Subcutaneous adipose tissue (tissue), 4 donors: ENCODE measurements around the gene OVOL1. TPM values are rescaled to one million over a fixed set of nuclear protein-coding genes. Genes with fewer than 3 reads are reported as not detected.

Source experiments
- total RNA-seq, 4 donors: library from RNA; depleted of rRNA; stranded (reverse); fragments of >200 nt; gene quantifications; one replicate each; pipeline ENCODE4 v1.1.0, GENCODE V29; 2016
- TF ChIP-seq, protein P1 (sequence below): fragments of 450-650 bp; IDR thresholded peaks from one replicate; pipeline ENCODE4 v1.5.1; 2016; ENCODE audit warnings: low read depth, mild to moderate bottlenecking, control low read depth, antibody characterized with exemption, moderate library complexity

The OVOL1 gene
- total RNA-seq, 4 donors from 2014 or later = 0.34 to 0.44 TPM; not detected in 2

DNA sequence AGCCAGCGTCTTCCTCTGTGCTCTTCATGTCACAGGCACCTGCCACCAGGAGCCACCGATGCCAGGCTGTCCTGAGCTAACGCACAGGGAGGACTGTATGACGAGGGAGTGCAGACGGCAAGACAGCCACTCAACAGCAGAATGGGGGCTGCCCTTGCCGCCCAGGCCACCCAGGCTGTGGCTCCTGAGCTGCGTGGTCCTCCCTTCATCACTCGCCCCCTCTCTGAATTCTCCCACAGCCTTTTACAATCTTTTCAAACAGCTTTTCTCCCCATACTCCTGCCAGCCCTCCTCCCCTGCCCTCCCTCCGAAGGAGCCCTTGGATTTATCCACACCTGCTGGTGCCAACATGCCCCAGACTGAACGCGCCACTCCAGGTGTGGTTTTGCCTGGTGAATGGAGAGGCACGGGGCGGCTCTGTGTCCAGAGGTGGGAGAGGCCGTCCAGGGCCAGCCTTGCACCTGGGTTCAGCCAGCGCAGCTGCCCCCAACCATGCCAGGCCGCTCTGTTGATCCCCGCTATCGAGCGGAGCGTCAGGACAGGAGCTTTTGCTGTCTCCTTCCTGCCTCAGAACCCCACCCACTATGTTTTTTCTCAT lies 22.0 kb downstream of the OVOL1 start:
- TF ChIP-seq, protein P1, sequence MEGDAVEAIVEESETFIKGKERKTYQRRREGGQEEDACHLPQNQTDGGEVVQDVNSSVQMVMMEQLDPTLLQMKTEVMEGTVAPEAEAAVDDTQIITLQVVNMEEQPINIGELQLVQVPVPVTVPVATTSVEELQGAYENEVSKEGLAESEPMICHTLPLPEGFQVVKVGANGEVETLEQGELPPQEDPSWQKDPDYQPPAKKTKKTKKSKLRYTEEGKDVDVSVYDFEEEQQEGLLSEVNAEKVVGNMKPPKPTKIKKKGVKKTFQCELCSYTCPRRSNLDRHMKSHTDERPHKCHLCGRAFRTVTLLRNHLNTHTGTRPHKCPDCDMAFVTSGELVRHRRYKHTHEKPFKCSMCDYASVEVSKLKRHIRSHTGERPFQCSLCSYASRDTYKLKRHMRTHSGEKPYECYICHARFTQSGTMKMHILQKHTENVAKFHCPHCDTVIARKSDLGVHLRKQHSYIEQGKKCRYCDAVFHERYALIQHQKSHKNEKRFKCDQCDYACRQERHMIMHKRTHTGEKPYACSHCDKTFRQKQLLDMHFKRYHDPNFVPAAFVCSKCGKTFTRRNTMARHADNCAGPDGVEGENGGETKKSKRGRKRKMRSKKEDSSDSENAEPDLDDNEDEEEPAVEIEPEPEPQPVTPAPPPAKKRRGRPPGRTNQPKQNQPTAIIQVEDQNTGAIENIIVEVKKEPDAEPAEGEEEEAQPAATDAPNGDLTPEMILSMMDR = no peak

- TF ChIP-seq, protein P1 = no peak
Measured at GRCh38 chr11:65809496-65809895, 22.6 kb downstream of the OVOL1 start.

GRCh38 chr11:65810046-65810868 lies 23.4 kb downstream of the OVOL1 start:
- TF ChIP-seq, protein P1 = no peak

DNA sequence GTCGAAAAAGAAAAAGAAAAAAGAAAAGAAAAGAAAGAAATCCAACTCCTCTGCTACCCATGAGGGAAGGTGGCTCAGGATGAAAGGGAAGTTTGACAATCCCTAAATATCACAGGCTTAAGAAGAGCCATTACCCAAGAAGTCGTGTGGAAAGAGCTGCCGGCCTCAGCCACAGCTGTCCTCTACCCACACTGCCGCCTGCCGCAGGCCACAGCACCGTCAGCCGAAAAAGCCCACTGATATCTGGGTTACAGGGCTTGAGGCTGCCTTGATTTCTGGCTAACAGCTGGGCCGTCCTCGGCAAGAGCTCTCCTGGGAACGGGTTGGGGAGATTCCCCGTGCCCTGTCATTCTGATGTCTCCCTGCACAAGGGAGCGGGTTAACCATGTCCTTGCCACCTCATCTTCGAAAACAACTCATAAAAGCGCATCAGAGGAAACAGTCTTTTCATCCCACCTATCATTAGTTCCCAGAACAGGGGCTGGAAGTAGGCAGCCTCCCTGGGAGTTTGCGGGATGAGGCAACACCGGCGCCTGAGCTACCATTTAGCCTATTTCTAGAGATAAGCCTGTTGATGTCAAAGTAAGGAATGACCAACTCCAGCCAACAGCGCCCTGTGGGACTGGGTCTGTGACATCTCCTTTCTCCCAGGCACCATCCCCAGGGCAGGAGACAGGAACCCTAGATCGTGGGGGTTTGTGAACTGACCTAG lies 25.1 kb downstream of the OVOL1 start:
- TF ChIP-seq, protein P1 = no peak

GRCh38 chr11:65814131-65814985 lies 27.5 kb downstream of the OVOL1 start:
- TF ChIP-seq, protein P1 = no peak

DNA sequence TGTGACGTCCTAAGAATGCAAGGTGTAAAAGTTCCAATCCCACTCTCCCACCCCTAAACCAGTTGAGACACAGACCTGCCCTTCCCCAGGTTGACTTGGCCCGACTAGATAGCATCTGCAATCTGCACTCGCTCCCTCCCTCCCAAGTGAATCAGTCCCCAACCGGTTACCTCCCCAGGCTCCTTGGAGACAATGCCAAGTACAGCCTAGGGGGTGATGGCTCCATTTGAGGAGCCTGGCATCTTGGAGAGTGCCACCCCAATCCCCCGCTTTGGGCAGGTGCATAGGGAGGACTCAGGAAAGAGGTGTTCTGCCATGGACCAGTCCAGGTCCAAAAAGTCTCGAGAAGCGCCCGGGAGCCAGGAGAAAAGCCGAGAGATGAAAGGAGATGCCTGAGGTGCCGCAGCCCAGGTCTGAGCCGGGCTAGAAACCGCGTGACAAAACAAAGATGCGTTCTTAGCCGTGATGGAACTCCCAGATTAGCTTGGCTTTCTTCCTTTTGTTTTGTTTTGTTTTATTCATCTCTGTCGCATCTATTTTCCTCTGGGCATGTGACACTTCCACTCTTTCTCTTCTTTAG lies 28.2 kb downstream of the OVOL1 start:
- TF ChIP-seq, protein P1 = no peak
